Activated naive CD8-positive, alpha-beta T cell (primary cell): ENCODE results near the gene MBD6.
A peak's percentile ranks its signal among the peaks of the same experiment; 100 is the strongest.
"Not testable (repeated sequence)": the region's sequence is repeated elsewhere in the genome, so short reads cannot be mapped to it uniquely, and the experiment has no call there.

Experiments used
- H3K27ac Mint-ChIP-seq: one replicate; pipeline ENCODE4 v1.8.0; 2021; ENCODE audit warnings: mixed read lengths
- H3K27me3 Mint-ChIP-seq: one replicate; pipeline ENCODE4 v1.8.0; 2021; ENCODE audit warnings: mixed read lengths
- H3K36me3 Mint-ChIP-seq: one replicate; pipeline ENCODE4 v1.8.0; 2021; ENCODE audit warnings: mixed read lengths
- H3K4me1 Mint-ChIP-seq: one replicate; pipeline ENCODE4 v1.8.0; 2021; ENCODE audit warnings: low read depth, mixed read lengths
- H3K4me3 Mint-ChIP-seq: one replicate; pipeline ENCODE4 v1.8.0; 2021; ENCODE audit warnings: mild to moderate bottlenecking, mixed read lengths
- H3K9me3 Mint-ChIP-seq: one replicate; pipeline ENCODE4 v1.8.0; 2021; ENCODE audit warnings: low read depth, mixed read lengths

Gene MBD6

GRCh38 chr12:57517187-57517586 lies 5.4 kb upstream of the MBD6 start:
- H3K36me3 Mint-ChIP-seq: peaks cover 9% of the 10 kb centered on the region
- H3K4me3 Mint-ChIP-seq: peak overlapping the region; percentile 72
- peak overlapping the region; percentile 80 for H3K27ac Mint-ChIP-seq
- no peaks in the 10 kb centered on the region for H3K27me3 Mint-ChIP-seq
- H3K4me1 Mint-ChIP-seq: peaks cover 42% of the 10 kb centered on the region
- H3K9me3 Mint-ChIP-seq: no peaks in the 10 kb centered on the region

- H3K36me3 Mint-ChIP-seq, H3K9me3 Mint-ChIP-seq, H3K27me3 Mint-ChIP-seq: not testable (repeated sequence)
- Mint-ChIP-seq H3K27ac (peak overlapping the region; percentile 80), H3K4me3 (peak overlapping the region; percentile 98), H3K4me1 (peaks cover 44% of the 10 kb centered on the region)
These were observed 4.9 kb upstream of the MBD6 start for GRCh38 chr12:57517718-57518117.

GRCh38 chr12:57518176-57518919 lies 4.3 kb upstream of the MBD6 start:
- H3K4me1 Mint-ChIP-seq: peaks cover 46% of the 10 kb centered on the region
- H3K27ac Mint-ChIP-seq: peak overlapping the region; percentile 99
- no peaks in the 10 kb centered on the region for H3K9me3 Mint-ChIP-seq
- H3K27me3 Mint-ChIP-seq: no peaks in the 10 kb centered on the region
- H3K4me3 Mint-ChIP-seq: peak overlapping the region; percentile 98
- H3K36me3 Mint-ChIP-seq: peaks cover 9% of the 10 kb centered on the region

GRCh38 chr12:57518920-57519795 lies 3.5 kb upstream of the MBD6 start:
- peaks cover 54% of the 10 kb centered on the region for H3K4me1 Mint-ChIP-seq
- H3K27ac Mint-ChIP-seq: peak overlapping the region; percentile 99
- H3K27me3 Mint-ChIP-seq: no peaks in the 10 kb centered on the region

DNA sequence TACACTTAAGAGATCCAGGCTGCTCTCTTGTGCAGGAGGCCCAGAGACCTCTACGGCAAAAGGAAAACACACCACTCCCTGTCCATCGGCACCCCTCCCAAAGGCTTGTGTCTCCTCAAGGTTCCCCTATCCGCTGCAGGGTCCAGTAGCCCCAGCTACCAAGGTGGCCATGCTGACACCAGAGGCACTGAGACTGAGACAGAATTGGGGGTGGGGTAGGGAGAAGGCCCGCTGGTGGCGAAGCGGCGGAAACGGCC lies 2.9 kb upstream of the MBD6 start:
- H3K9me3 Mint-ChIP-seq: no peaks in the 10 kb centered on the region
- peak overlapping the region; percentile 98 for H3K4me3 Mint-ChIP-seq
- no peaks in the 10 kb centered on the region for H3K27me3 Mint-ChIP-seq
- peaks cover 60% of the 10 kb centered on the region for H3K4me1 Mint-ChIP-seq
- peak overlapping the region; percentile 99 for H3K27ac Mint-ChIP-seq
- H3K36me3 Mint-ChIP-seq: peaks cover 9% of the 10 kb centered on the region

More at GRCh38 chr12:57518920-57519795, 3.5 kb upstream of the MBD6 start:
- H3K9me3 Mint-ChIP-seq: no peaks in the 10 kb centered on the region
- H3K36me3 Mint-ChIP-seq: peaks cover 9% of the 10 kb centered on the region
- H3K4me3 Mint-ChIP-seq: peak overlapping the region; percentile 98

- H3K27ac Mint-ChIP-seq: peak within 1 kb of the TSS; percentile 99
- H3K4me1 Mint-ChIP-seq: peaks cover 60% of the 10 kb centered on the region
- peaks cover 9% of the 10 kb centered on the region for H3K36me3 Mint-ChIP-seq
- no peaks in the 10 kb centered on the region for H3K27me3 Mint-ChIP-seq
- H3K4me3 Mint-ChIP-seq: peak within 1 kb of the TSS; percentile 98
- no peaks in the 10 kb centered on the region for H3K9me3 Mint-ChIP-seq
These were observed 2.4 kb upstream of the MBD6 start, which contains the start of gene DDIT3 for GRCh38 chr12:57520053-57520818. DDIT3 (minus strand) TSS chr12:57520514; CDS start chr12:57517406, 3,108 bp downstream.

- Mint-ChIP-seq H3K27ac (peak overlapping the region; percentile 99), H3K4me3 (peak overlapping the region; percentile 92), H3K36me3 (peaks cover 9% of the 10 kb centered on the region), H3K27me3 (no peaks in the 10 kb centered on the region), H3K9me3 (no peaks in the 10 kb centered on the region), H3K4me1 (peaks cover 55% of the 10 kb centered on the region)
These were observed 1.1 kb upstream of the MBD6 start for GRCh38 chr12:57521525-57522010.

GRCh38 chr12:57522887-57523705 lies 472 bp downstream of the MBD6 start:
- Mint-ChIP-seq H3K27me3 (no peaks in the 10 kb centered on the region), H3K9me3 (no peaks in the 10 kb centered on the region), H3K36me3 (peaks cover 5% of the 10 kb centered on the region), H3K4me1 (peaks cover 46% of the 10 kb centered on the region), H3K4me3 (peak overlapping the region; percentile 92), H3K27ac (peak overlapping the region; percentile 91)

- H3K36me3 Mint-ChIP-seq: peaks cover 3% of the 10 kb centered on the region
- H3K4me1 Mint-ChIP-seq: peaks cover 37% of the 10 kb centered on the region
- no peaks in the 10 kb centered on the region for H3K9me3 Mint-ChIP-seq
- H3K4me3 Mint-ChIP-seq: peak overlapping the region; percentile 92
- H3K27me3 Mint-ChIP-seq: no peaks in the 10 kb centered on the region
- peak overlapping the region; percentile 91 for H3K27ac Mint-ChIP-seq
These were observed 1.3 kb downstream of the MBD6 start for GRCh38 chr12:57523706-57524614.

GRCh38 chr12:57524814-57525614 lies 2.4 kb downstream of the MBD6 start:
- no peaks in the 10 kb centered on the region for H3K27me3 Mint-ChIP-seq
- H3K9me3 Mint-ChIP-seq: no peaks in the 10 kb centered on the region
- H3K36me3 Mint-ChIP-seq: no peaks in the 10 kb centered on the region
- peaks cover 32% of the 10 kb centered on the region for H3K4me1 Mint-ChIP-seq
- H3K4me3 Mint-ChIP-seq: peak overlapping the region; percentile 92
- H3K27ac Mint-ChIP-seq: peak overlapping the region; percentile 91

DNA sequence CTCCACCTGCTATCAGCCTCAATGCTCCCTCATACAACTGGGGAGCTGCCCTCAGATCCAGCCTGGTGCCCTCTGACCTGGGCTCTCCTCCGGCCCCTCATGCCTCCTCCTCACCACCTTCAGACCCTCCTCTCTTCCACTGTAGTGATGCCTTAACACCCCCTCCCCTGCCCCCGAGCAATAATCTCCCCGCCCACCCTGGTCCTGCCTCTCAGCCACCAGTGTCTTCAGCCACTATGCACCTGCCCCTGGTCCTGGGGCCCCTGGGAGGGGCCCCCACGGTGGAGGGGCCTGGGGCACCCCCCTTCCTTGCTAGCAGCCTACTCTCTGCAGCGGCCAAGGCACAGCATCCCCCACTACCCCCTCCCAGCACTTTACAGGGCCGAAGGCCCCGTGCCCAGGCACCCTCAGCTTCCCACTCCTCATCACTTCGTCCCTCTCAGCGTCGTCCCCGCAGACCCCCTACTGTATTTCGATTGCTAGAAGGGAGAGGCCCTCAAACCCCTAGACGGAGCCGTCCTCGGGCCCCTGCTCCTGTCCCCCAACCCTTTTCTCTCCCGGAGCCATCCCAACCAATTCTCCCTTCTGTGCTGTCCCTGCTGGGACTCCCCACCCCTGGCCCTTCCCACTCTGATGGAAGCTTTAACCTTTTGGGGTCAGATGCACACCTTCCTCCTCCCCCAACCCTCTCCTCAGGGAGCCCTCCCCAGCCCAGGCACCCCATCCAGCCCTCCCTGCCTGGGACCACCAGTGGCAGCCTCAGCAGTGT lies 3.2 kb downstream of the MBD6 start:
- H3K27ac Mint-ChIP-seq: no peak overlapping the region
- no peak overlapping the region for H3K4me3 Mint-ChIP-seq
- H3K4me1 Mint-ChIP-seq: peaks cover 32% of the 10 kb centered on the region
- H3K9me3 Mint-ChIP-seq: no peaks in the 10 kb centered on the region
- no peaks in the 10 kb centered on the region for H3K27me3 Mint-ChIP-seq
- no peaks in the 10 kb centered on the region for H3K36me3 Mint-ChIP-seq

- H3K4me1 Mint-ChIP-seq: peaks cover 24% of the 10 kb centered on the region
These were observed 4.0 kb downstream of the MBD6 start for GRCh38 chr12:57526477-57527126.

More at GRCh38 chr12:57526477-57527126, 4.0 kb downstream of the MBD6 start:
- Mint-ChIP-seq H3K36me3 (no peaks in the 10 kb centered on the region), H3K27ac (peak overlapping the region; percentile 85), H3K9me3 (no peaks in the 10 kb centered on the region), H3K27me3 (no peaks in the 10 kb centered on the region), H3K4me3 (no peak overlapping the region)
